B cell (primary cell): Measurements from ENCODE around the gene SSBP3. TPM values are rescaled to one million over a fixed set of nuclear protein-coding genes. Genes with fewer than 3 reads are reported as not detected.

ENCODE experiments used
- ATAC-seq: fragments of 200-7000 bp; cut with Tn5 transposase; one replicate; pipeline ENCODE4 v1.10.0; 2021; ENCODE audit warnings: low read depth, mild to moderate bottlenecking, moderate number of reproducible peaks, moderate library complexity
- CTCF ChIA-PET: fragments of 350-600 bp; sonication (Branson Sonifier 250); formaldehyde crosslinking; loops from one replicate; lab custom pipeline; 2021; ENCODE audit warnings: antibody characterized with exemption, inconsistent platforms; lab: Charles Lee
- POLR2A ChIA-PET: fragments of 350-600 bp; sonication (Branson Sonifier 250); formaldehyde crosslinking; loops from one replicate; lab custom pipeline; 2021; ENCODE audit warnings: antibody characterized with exemption; lab: Charles Lee
- DNase-seq: peaks from one replicate; pipeline ENCODE4 v3.0.0; 2013
- H2AFZ ChIP-seq: 2 replicates; pipeline ENCODE4 v1.6.1; 2012; ENCODE audit warnings: mild to moderate bottlenecking, low read depth, low read length; ENCODE audit not compliant: insufficient read depth, poor library complexity, severe bottlenecking
- H3K27ac ChIP-seq, 2 donors: 1 replicate in 1 of 2; 2 replicates in 1 of 2; pipeline ENCODE4 v1.5.1; 2012 to 2013; ENCODE audit warnings: low read length in 2 of 2, mild to moderate bottlenecking in 2 of 2, moderate library complexity in 1 of 2
- H3K27me3 ChIP-seq, 4 experiments: fragments of 200-600 bp in 1 of 4; sonication (generic) in 1 of 4; replicated peaks in 1 of 4; 1 replicate in 2 of 4; 2 replicates in 2 of 4; pipeline versions ENCODE4 v1.6.1 to v1.7.0; 2013 to 2016; ENCODE audit warnings: low read length in 3 of 4, mild to moderate bottlenecking in 2 of 4, mixed read lengths in 1 of 4, moderate library complexity in 1 of 4; ENCODE audit not compliant: insufficient read depth in 4 of 4, control insufficient read depth in 3 of 4; ENCODE audit errors: control extremely low read depth in 1 of 4
- H3K36me3 ChIP-seq, 2 experiments: replicated peaks in 1 of 2; 1 replicate in 1 of 2; 2 replicates in 1 of 2; pipeline versions ENCODE4 v1.6.1 to v1.7.1; 2013; ENCODE audit warnings: low read length in 1 of 2; ENCODE audit not compliant: insufficient read depth in 2 of 2, control insufficient read depth in 1 of 2; ENCODE audit errors: control extremely low read depth in 1 of 2, extremely low read depth in 1 of 2
- H3K4me1 ChIP-seq, 2 donors: fragments of 200-600 bp in 1 of 2; sonication (generic) in 1 of 2; 1 replicate in 1 of 2; 2 replicates in 1 of 2; pipeline versions ENCODE4 v1.5.1 to v1.6.1; 2013 to 2017; ENCODE audit warnings: low read length in 2 of 2; ENCODE audit not compliant: control insufficient read depth in 2 of 2, insufficient read depth in 2 of 2
- H3K4me2 ChIP-seq: replicated peaks from 2 replicates; pipeline ENCODE3; 2012; ENCODE audit warnings: mild to moderate bottlenecking, low read depth, low read length; ENCODE audit not compliant: poor library complexity, severe bottlenecking
- H3K4me3 ChIP-seq, 5 experiments: fragments of 200-600 bp in 1 of 5; sonication (generic) in 1 of 5; 1 replicate in 3 of 5; 2 replicates in 2 of 5; pipeline versions ENCODE4 v1.5.1 to v1.7.0; 2011 to 2016; ENCODE audit warnings: low read length in 4 of 5, mild to moderate bottlenecking in 4 of 5, low read depth in 2 of 5, control low read depth in 1 of 5, moderate library complexity in 1 of 5; ENCODE audit not compliant: insufficient read depth in 1 of 5; ENCODE audit errors: control extremely low read depth in 1 of 5, extremely low read depth in 1 of 5
- H3K79me2 ChIP-seq: fragments of 200-600 bp; sonication (generic); one replicate; pipeline ENCODE4 v1.6.0; 2016; ENCODE audit warnings: low read length; ENCODE audit not compliant: control insufficient read depth, insufficient read depth
- H3K9ac ChIP-seq: fragments of 200-600 bp; sonication (generic); 2 replicates; pipeline ENCODE4 v1.6.1; 2017; ENCODE audit warnings: mild to moderate bottlenecking, low read length, moderate library complexity
- H3K9me3 ChIP-seq, 3 donors: one replicate each; pipeline versions ENCODE4 v1.6.1 to v1.7.1; 2013; ENCODE audit warnings: low read length in 2 of 3; ENCODE audit not compliant: control insufficient read depth in 2 of 3, insufficient read depth in 1 of 3; ENCODE audit errors: control extremely low read depth in 1 of 3
- H4K20me1 ChIP-seq: 2 replicates; pipeline ENCODE4 v1.6.0; 2012; ENCODE audit warnings: mild to moderate bottlenecking, low read length; ENCODE audit not compliant: insufficient read depth, control insufficient read depth, poor library complexity, severe bottlenecking
- H3K27ac Mint-ChIP-seq: one replicate; pipeline ENCODE4 v1.8.0; 2021; ENCODE audit warnings: mixed read lengths
- H3K27me3 Mint-ChIP-seq: one replicate; pipeline ENCODE4 v1.8.0; 2021; ENCODE audit warnings: mixed read lengths
- H3K4me1 Mint-ChIP-seq: one replicate; pipeline ENCODE4 v1.8.0; 2021; ENCODE audit warnings: mixed read lengths
- H3K4me3 Mint-ChIP-seq: one replicate; pipeline ENCODE4 v1.8.0; 2021; ENCODE audit warnings: mixed read lengths
- H3K9me3 Mint-ChIP-seq: one replicate; pipeline ENCODE4 v1.8.0; 2022; ENCODE audit warnings: mixed read lengths; ENCODE audit not compliant: insufficient read depth
- EZH2 ChIP-seq: IDR thresholded peaks from 2 replicates; pipeline ENCODE4 v1.6.1; 2012; ENCODE audit warnings: borderline replicate concordance, low read depth, mild to moderate bottlenecking, moderate library complexity, low read length; ENCODE audit not compliant: insufficient read depth, poor library complexity, severe bottlenecking
- WGBS: methylation state at CpG from one replicate; pipeline ENCODE4 v1.1.5; 2013; ENCODE audit warnings: missing lambda C conversion rate; ENCODE audit not compliant: insufficient coverage; 5-methylcytosine and 5-hydroxymethylcytosine counted together
- intact Hi-C: fragments of 100-400 bp; cut with micrococcal nuclease; formaldehyde crosslinking; loops from one replicate; pipeline ENCODE4 v1.10.0; 2022
- polyA plus RNA-seq: library from polyadenylated mRNA; depleted of rRNA; stranded (reverse); fragments of >200 nt; gene quantifications from 2 replicates; pipeline ENCODE4 v1.2.3, GENCODE V29; 2012
- total RNA-seq, 2 donors: library from RNA; stranded (reverse); fragments of 120-200 nt in 1 of 2; gene quantifications; 1 replicate in 1 of 2; 2 replicates in 1 of 2; pipeline versions ENCODE4 v1.2.3 to v1.2.4, GENCODE V29; 2013 to 2022
- TF ChIP-seq, protein P1 (sequence below): fragments of 200-600 bp; IDR thresholded peaks from one replicate; pipeline ENCODE4 v1.8.0; 2022; ENCODE audit warnings: antibody characterized with exemption, mild to moderate bottlenecking

SSBP3 gene
- total and polyA plus RNA-seq, 2 donors (not counting 1 experiment from before 2014, with no cell fraction given) = 16.9 to 30.7 TPM

DNA sequence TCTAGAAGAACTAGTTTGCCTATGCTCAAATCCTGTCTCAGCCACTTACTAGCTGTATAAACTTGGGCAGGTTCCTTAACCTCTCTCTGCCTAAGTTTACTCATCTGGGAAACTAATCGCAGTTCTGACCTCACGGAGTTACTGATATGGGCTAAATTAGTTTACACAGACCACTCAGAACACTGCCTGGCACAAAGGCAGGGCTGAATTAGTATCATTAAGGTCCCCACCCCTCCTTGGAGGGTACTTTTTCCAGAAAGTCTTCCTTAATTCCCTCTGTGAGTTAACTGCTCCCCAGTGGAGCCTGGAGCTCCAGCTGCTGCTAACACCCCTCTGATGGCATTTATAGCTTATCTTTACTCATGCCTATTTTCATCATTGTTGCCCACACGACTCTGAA, 40.3 kb downstream of the SSBP3 start:
- H3K27ac Mint-ChIP-seq = no peak overlapping the region
- H3K79me2 ChIP-seq = peaks cover 7% of the 10 kb centered on the region
- H3K27me3 Mint-ChIP-seq = no peaks in the 10 kb centered on the region
- H3K36me3 ChIP-seq = no peaks in the 10 kb centered on the region
- POLR2A ChIA-PET = no interaction called here
- TF ChIP-seq EZH2 = no peak
- intact Hi-C loops = no loop called here
- H3K4me3 Mint-ChIP-seq = no peak overlapping the region
- H2AFZ ChIP-seq = no peak overlapping the region
- ATAC-seq (no peak), DNase-seq (no peak)
- no peaks in the 10 kb centered on the region for H3K27me3 ChIP-seq
- H4K20me1 ChIP-seq = no peaks in the 10 kb centered on the region
- no peaks in the 10 kb centered on the region for H3K9me3 Mint-ChIP-seq
- CTCF ChIA-PET = no interaction called here
- H3K27ac ChIP-seq = no peak overlapping the region
- no peak overlapping the region for H3K4me2 ChIP-seq
- no peak overlapping the region for H3K9ac ChIP-seq
- no peak overlapping the region for H3K4me3 ChIP-seq
- H3K4me1 ChIP-seq = peaks cover 0 to 16% of the 10 kb centered on the region in 2 donors
- 96% methylated on average over 3 of the region's 3 CpGs for WGBS
- peaks cover 24% of the 10 kb centered on the region for H3K4me1 Mint-ChIP-seq
- no peaks in the 10 kb centered on the region for H3K9me3 ChIP-seq

DNA sequence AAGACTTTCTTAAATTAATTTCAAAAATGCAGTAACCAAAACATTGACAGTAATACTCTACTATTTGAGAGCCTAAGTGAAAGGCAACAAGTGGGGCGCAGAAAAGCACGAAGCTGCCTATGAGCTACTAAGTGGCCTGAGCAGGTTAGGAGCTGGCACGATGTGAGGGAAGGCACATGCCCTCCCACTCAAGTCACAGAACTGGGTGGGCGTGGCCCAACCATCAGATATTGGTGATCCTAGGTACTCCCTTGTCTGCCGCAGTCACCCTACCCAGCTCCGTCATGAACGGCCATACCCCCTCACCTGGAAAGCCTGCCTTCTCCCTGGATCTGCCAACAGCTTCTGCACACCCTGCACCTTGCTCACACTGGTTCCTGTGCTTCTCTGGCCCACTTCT, 40.8 kb downstream of the SSBP3 start:
- TF ChIP-seq, protein P1, sequence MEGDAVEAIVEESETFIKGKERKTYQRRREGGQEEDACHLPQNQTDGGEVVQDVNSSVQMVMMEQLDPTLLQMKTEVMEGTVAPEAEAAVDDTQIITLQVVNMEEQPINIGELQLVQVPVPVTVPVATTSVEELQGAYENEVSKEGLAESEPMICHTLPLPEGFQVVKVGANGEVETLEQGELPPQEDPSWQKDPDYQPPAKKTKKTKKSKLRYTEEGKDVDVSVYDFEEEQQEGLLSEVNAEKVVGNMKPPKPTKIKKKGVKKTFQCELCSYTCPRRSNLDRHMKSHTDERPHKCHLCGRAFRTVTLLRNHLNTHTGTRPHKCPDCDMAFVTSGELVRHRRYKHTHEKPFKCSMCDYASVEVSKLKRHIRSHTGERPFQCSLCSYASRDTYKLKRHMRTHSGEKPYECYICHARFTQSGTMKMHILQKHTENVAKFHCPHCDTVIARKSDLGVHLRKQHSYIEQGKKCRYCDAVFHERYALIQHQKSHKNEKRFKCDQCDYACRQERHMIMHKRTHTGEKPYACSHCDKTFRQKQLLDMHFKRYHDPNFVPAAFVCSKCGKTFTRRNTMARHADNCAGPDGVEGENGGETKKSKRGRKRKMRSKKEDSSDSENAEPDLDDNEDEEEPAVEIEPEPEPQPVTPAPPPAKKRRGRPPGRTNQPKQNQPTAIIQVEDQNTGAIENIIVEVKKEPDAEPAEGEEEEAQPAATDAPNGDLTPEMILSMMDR = no peak
- TF ChIP-seq EZH2 = no peak
- Mint-ChIP-seq H3K27ac (no peak overlapping the region), H3K4me3 (no peak overlapping the region), H3K4me1 (peaks cover 24% of the 10 kb centered on the region), H3K27me3 (no peaks in the 10 kb centered on the region), H3K9me3 (no peaks in the 10 kb centered on the region)
- Histone ChIP-seq H3K4me3 (no peak overlapping the region), H2AFZ (no peak overlapping the region), H3K79me2 (peaks cover 7% of the 10 kb centered on the region), H3K9ac (no peak overlapping the region), H4K20me1 (no peaks in the 10 kb centered on the region), H3K36me3 (no peaks in the 10 kb centered on the region), H3K27ac (no peak overlapping the region), H3K9me3 (no peaks in the 10 kb centered on the region), H3K4me1 (peaks cover 0 to 16% of the 10 kb centered on the region in 2 donors), H3K4me2 (no peak overlapping the region), H3K27me3 (no peaks in the 10 kb centered on the region)
- POLR2A ChIA-PET = no interaction called here
- intact Hi-C loops = no loop called here
- DNase-seq (no peak), ATAC-seq (no peak)
- WGBS = 94% methylated on average over 5 of the region's 7 CpGs
- CTCF ChIA-PET = no interaction called here
